ENCODE data around the gene DPYD.

GRCh38 chr1:97186381-97186780 is 734.5 kb downstream of the DPYD start:
- TF ChIP-seq MAX (IDR thresholded peaks at IDR 0.05; ENCODE audit: low read depth), result no peak
- TF ChIP-seq, protein P1, sequence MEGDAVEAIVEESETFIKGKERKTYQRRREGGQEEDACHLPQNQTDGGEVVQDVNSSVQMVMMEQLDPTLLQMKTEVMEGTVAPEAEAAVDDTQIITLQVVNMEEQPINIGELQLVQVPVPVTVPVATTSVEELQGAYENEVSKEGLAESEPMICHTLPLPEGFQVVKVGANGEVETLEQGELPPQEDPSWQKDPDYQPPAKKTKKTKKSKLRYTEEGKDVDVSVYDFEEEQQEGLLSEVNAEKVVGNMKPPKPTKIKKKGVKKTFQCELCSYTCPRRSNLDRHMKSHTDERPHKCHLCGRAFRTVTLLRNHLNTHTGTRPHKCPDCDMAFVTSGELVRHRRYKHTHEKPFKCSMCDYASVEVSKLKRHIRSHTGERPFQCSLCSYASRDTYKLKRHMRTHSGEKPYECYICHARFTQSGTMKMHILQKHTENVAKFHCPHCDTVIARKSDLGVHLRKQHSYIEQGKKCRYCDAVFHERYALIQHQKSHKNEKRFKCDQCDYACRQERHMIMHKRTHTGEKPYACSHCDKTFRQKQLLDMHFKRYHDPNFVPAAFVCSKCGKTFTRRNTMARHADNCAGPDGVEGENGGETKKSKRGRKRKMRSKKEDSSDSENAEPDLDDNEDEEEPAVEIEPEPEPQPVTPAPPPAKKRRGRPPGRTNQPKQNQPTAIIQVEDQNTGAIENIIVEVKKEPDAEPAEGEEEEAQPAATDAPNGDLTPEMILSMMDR (IDR thresholded peaks at IDR 0.05), result peak; percentile 42
- TF ChIP-seq RAD21 (IDR thresholded peaks at IDR 0.05; ENCODE audit: low read length), result peak; percentile 22
- TF ChIP-seq RXRA (IDR thresholded peaks at IDR 0.05; ENCODE audit: borderline replicate concordance, low read depth), result no peak
- TF ChIP-seq, protein P2, sequence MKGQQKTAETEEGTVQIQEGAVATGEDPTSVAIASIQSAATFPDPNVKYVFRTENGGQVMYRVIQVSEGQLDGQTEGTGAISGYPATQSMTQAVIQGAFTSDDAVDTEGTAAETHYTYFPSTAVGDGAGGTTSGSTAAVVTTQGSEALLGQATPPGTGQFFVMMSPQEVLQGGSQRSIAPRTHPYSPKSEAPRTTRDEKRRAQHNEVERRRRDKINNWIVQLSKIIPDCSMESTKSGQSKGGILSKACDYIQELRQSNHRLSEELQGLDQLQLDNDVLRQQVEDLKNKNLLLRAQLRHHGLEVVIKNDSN (IDR thresholded peaks at IDR 0.05; ENCODE audit: borderline replicate concordance, low read depth), result no peak
- TF ChIP-seq EZH2phosphoT487 (IDR thresholded peaks at IDR 0.05; ENCODE audit: borderline replicate concordance, low read depth), result no peak
- no peak for TF ChIP-seq RCOR1 (IDR thresholded peaks at IDR 0.05; ENCODE audit: low read length)
- TF ChIP-seq, protein P3, sequence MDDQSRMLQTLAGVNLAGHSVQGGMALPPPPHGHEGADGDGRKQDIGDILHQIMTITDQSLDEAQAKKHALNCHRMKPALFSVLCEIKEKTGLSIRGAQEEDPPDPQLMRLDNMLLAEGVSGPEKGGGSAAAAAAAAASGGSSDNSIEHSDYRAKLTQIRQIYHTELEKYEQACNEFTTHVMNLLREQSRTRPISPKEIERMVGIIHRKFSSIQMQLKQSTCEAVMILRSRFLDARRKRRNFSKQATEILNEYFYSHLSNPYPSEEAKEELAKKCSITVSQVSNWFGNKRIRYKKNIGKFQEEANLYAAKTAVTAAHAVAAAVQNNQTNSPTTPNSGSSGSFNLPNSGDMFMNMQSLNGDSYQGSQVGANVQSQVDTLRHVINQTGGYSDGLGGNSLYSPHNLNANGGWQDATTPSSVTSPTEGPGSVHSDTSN (IDR thresholded peaks at IDR 0.05), result no peak
